Endothelial cell of umbilical vein (primary cell): ENCODE data around the gene GPR180. TPM values are rescaled to one million over a fixed set of nuclear protein-coding genes. Genes with fewer than 3 reads are reported as not detected.

Source experiments
- polyA plus RNA-seq, 4 experiments: library from polyadenylated mRNA; depleted of rRNA in 3 of 4; stranded (reverse) in 3 of 4; unstranded in 1 of 4; fragments of >200 nt; gene quantifications; 2 replicates each; pipeline versions ENCODE4 v1.2.1 to v1.2.3, GENCODE V29; 2011 to 2012; ENCODE audit warnings: missing spikeins in 1 of 4
- small RNA-seq: library from RNA; depleted of rRNA; stranded (forward); fragments of <200 nt; gene quantifications from one replicate; pipeline ENCODE3, GENCODE V24; 2012; ENCODE audit warnings: low replicate concordance, low read depth; ENCODE audit not compliant: insufficient read depth, insufficient read length
- total RNA-seq: library from RNA; stranded (reverse); gene quantifications from 2 replicates; pipeline ENCODE4 v1.2.3, GENCODE V29; 2021

The GPR180 gene
- total and polyA plus RNA-seq, 2 donors (not counting 3 experiments of a cell fraction or from before 2014, with no cell fraction given), result 3.1 to 8.3 TPM

Small RNA genes within 50 kb of the gene (small RNA-seq; reads per million reads assigned to genes)
- not detected for gene RNA5SP36

Other genes with a start within 250 kb of the GPR180 start
- gene DCT, start 122.2 kb upstream of the GPR180 start, total RNA-seq, result not detected in 2 replicates
- not detected in 2 replicates for gene DCT, start 122.2 kb upstream of the GPR180 start, polyA plus RNA-seq
- 8.7 and 9.3 TPM in 2 replicates for gene TGDS, start 5.7 kb upstream of the GPR180 start, total RNA-seq
- gene TGDS, start 5.7 kb upstream of the GPR180 start, polyA plus RNA-seq, result 5.8 and 7.3 TPM in 2 replicates
- gene SOX21, start 110.7 kb downstream of the GPR180 start, total RNA-seq, result not detected in 2 replicates
- not detected in 2 replicates for gene SOX21, start 110.7 kb downstream of the GPR180 start, polyA plus RNA-seq